B cell (primary cell): ENCODE measurements around the gene TNFRSF9.

Experiments used
- EZH2 ChIP-seq: IDR thresholded peaks from 2 replicates; pipeline ENCODE4 v1.6.1; 2012; ENCODE audit warnings: borderline replicate concordance, low read depth, mild to moderate bottlenecking, moderate library complexity, low read length; ENCODE audit not compliant: insufficient read depth, poor library complexity, severe bottlenecking
- TF ChIP-seq, protein P1 (sequence below): fragments of 200-600 bp; IDR thresholded peaks from one replicate; pipeline ENCODE4 v1.8.0; 2022; ENCODE audit warnings: antibody characterized with exemption, mild to moderate bottlenecking

DNA sequence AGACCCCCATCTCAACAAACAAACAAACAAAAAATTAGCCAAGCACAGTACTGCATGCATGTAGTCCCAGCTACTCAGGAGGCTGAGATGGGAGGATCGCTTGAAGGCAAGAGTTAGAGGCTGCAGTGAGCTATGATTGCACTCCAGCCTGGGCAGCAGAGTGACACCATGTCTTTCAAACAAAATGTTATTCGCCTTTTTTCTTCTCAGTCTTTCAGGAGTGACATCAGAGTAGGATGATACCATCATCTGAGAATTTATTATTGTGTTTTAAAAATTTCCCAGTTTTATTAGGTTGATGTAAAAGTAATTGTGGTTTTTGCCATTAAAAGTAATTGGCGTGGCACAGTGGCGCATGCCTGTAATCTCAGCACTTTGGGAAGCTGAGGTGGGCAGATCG, 31.6 kb upstream of the TNFRSF9 start:
- TF ChIP-seq, protein P1, sequence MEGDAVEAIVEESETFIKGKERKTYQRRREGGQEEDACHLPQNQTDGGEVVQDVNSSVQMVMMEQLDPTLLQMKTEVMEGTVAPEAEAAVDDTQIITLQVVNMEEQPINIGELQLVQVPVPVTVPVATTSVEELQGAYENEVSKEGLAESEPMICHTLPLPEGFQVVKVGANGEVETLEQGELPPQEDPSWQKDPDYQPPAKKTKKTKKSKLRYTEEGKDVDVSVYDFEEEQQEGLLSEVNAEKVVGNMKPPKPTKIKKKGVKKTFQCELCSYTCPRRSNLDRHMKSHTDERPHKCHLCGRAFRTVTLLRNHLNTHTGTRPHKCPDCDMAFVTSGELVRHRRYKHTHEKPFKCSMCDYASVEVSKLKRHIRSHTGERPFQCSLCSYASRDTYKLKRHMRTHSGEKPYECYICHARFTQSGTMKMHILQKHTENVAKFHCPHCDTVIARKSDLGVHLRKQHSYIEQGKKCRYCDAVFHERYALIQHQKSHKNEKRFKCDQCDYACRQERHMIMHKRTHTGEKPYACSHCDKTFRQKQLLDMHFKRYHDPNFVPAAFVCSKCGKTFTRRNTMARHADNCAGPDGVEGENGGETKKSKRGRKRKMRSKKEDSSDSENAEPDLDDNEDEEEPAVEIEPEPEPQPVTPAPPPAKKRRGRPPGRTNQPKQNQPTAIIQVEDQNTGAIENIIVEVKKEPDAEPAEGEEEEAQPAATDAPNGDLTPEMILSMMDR, result no peak
- no peak for TF ChIP-seq EZH2
